ENCODE data around the gene UNC5B.

The UNC5B gene

DNA sequence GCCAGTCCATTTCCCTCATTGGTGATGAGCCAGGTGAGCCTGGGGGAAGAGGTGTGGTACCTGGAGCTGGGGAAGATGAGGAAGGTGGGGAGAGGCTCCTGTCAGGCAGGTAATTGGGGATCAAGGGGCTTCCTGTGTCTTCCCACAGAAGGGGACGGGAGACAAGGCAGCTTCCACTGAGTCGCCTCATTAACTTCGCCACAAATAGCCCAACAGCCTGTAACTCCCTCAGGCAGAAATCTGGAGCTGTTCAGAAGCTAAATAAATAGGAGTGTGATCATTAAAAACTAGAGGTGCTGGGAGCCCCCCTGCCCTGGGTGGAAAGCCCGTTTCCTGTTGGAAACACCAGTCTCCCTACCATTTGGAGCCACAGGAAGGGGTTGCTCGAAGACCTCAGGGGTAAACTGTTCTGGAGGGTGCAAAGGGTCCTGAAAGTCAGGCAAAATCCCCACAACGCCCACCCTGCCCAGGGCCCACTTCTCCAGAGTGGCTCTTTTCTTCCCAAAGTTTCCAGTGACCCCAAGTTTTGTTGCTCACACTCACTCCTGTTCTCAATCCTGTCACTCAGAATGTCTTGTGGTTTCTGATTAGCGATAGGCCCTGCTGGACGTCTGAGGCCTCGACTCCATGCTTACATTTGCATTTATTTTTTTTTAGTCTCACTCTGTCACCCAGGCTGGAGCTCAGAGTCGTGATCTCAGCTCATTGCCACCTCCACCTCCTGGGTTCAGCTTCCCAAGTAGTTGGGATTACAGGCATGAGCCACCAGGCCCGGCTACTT, 25.7 kb downstream of the UNC5B start:
- TF ChIP-seq, protein P1, sequence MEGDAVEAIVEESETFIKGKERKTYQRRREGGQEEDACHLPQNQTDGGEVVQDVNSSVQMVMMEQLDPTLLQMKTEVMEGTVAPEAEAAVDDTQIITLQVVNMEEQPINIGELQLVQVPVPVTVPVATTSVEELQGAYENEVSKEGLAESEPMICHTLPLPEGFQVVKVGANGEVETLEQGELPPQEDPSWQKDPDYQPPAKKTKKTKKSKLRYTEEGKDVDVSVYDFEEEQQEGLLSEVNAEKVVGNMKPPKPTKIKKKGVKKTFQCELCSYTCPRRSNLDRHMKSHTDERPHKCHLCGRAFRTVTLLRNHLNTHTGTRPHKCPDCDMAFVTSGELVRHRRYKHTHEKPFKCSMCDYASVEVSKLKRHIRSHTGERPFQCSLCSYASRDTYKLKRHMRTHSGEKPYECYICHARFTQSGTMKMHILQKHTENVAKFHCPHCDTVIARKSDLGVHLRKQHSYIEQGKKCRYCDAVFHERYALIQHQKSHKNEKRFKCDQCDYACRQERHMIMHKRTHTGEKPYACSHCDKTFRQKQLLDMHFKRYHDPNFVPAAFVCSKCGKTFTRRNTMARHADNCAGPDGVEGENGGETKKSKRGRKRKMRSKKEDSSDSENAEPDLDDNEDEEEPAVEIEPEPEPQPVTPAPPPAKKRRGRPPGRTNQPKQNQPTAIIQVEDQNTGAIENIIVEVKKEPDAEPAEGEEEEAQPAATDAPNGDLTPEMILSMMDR (IDR thresholded peaks at IDR 0.05; ENCODE audit: control insufficient read depth, insufficient read depth, low read depth, low read length, missing control alignments): no peak
- no peak overlapping the region for H3K4me3 ChIP-seq (ENCODE audit: control insufficient read depth, low read depth, low read length)
- DNase-seq (ENCODE audit: low read depth): no peak

DNA sequence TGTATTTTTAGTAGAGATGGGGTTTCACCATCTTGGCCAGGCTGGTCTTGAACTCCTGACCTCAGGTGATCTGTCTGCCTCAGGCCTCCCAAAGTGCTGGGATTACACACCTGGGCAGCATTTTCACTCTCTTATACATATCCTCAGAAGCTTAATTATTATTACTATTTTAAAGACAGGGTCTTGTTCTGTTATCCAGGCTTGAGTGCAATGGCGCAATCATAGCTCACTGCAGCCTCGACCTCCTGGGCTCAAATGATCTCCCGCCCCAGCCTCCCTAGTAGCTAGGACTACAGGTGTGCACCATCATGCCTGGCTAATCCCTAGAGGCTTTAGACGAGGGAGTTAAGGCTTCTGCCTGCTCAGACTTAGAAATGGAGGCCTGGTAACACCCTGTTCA, 26.3 kb downstream of the UNC5B start:
- H3K4me3 ChIP-seq (ENCODE audit: control insufficient read depth, low read depth, low read length): no peak overlapping the region
- no peak for DNase-seq (ENCODE audit: low read depth)
- TF ChIP-seq, protein P1 (IDR thresholded peaks at IDR 0.05; ENCODE audit: control insufficient read depth, insufficient read depth, low read depth, low read length, missing control alignments): no peak

DNA sequence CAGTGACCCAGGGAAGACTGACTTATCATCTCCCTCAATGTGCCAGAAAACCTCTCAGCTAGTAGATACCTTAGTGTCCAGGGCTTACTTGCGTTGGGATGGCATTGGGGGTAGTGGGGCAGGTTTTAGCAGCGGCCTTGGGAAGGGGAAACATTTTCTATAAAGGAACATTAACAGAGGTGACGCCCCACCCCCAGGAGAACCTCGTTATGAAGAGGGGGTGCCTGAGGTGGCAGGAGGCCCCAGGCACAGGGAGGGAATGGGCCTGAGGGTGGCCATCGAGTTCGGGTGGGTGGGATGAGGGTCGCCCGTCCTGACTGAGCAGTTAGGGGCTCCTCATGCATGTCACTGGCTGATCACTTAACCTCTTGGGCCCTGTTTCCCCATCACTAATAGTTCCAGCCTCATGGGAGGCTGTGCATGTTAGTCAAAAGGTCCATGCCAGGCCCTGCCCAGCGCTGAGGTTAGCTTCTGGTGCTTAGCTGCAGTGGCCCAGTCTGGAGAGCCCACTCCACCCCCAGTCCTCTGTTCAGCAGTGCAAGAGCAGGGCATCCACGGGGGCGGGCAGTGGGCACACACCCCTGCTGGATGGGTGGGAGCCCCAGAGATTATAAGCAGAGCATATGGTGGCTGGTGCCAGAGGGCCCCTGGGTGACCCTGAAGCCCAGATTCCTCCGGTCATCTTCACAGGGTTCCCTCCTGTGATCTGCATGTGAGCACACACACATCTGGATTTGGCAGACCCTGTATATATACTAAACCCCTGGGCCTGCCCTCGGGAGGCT, 27.0 kb downstream of the UNC5B start:
- no peak overlapping the region for H3K4me3 ChIP-seq (ENCODE audit: control insufficient read depth, low read depth, low read length)
- TF ChIP-seq, protein P1 (IDR thresholded peaks at IDR 0.05; ENCODE audit: control insufficient read depth, insufficient read depth, low read depth, low read length, missing control alignments): no peak
- DNase-seq (ENCODE audit: low read depth): no peak

DNA sequence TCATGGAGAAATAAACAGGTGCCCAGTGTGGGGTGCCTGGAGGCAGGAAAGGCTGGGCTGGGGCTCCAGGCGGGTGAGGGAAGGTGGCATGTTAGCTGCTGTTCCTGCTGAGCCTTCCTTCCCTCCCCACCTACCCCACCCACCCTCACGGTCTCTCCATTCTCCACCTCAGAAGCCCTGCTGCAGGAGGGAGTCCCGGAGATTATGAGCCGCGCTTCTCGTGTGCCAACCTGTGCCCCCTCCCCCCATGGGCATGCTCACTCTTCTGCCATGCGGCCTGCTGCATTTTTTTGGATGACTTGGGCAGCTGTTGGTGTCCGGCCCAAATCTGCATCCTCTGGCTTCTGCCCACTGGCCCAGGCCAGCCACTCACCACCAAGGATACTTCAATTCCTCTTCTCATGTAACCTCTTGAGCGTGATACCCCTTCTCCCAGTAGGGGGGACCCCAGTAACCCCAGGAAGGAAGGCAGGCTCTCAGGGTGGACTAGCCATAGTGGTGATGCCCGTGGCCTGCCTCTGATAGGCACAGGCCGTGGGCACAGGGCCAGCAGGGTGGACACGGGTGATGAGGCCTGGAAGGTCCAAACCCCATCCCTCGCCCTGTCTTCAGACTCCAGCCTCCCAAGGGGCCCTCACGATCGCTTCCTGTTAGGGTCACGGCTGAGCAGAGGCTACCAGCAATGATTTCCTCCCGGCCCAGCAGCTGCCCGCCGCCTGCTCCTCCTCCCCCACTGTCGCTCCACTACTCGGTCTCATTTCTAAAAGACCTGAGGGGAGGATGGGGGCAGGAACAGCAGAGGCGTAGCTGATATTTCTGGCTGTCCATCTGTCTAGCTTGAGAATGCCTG, 27.8 kb downstream of the UNC5B start:
- DNase-seq (ENCODE audit: low read depth): no peak
- TF ChIP-seq, protein P1 (IDR thresholded peaks at IDR 0.05; ENCODE audit: control insufficient read depth, insufficient read depth, low read depth, low read length, missing control alignments): no peak
- no peak overlapping the region for H3K4me3 ChIP-seq (ENCODE audit: control insufficient read depth, low read depth, low read length)

DNA sequence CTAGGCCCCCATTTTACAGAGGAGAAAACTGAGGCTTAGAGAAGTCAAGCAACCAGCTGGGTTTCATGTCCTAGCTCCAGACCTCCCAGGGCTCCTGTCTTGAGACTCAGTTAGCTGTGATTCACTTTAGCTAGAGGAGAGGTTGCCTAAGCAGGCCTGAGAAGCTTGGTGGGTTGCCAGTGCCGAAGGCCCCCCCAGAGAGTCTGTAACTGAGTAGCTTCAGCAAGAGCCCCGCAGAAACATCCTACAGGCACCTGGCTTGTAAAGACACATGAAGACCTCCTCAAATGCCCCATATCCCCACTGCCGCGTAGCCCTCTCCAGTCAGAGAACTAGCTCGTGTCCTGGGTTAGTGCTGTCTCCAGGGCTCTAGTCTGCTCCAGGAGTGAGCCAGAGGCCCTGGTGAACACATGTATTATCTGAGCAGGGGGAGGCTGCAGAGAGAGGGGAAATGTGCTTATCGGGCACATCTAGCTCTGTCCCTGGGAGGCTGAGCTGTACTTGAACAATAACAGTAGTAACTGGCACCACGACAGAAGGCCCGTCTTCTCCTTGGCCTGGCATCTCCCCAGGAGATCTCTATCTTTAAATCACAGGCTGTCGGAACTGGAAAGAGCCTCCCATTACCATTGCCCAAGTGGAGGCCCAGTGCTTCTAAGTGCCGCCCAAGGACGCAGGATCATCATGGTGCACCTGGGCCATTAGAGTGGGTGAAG, 28.9 kb downstream of the UNC5B start:
- H3K4me3 ChIP-seq (ENCODE audit: control insufficient read depth, low read depth, low read length): no peak overlapping the region
- TF ChIP-seq, protein P1 (IDR thresholded peaks at IDR 0.05; ENCODE audit: control insufficient read depth, insufficient read depth, low read depth, low read length, missing control alignments): no peak
- no peak for DNase-seq (ENCODE audit: low read depth)
